H1 (cell line): Measurements from ENCODE around the gene DAPK2. TPM values are rescaled to one million over a fixed set of nuclear protein-coding genes. Genes with fewer than 3 reads are reported as not detected.

Experiments
- CTCF ChIA-PET: fragments of 300-600 bp; sonication (Branson Sonifier 250); formaldehyde crosslinking; loops from one replicate; lab custom pipeline; 2021; ENCODE audit not compliant: partially characterized antibody; lab: Charles Lee
- POLR2A ChIA-PET: fragments of 300-600 bp; sonication (Branson Sonifier 250); formaldehyde crosslinking; loops from one replicate; lab custom pipeline; 2021; ENCODE audit warnings: inconsistent platforms; ENCODE audit not compliant: partially characterized antibody; lab: Charles Lee
- DNase-seq, 2 experiments: peaks; one replicate each; pipeline versions ENCODE4 v3.0.0 to v3.0.0-alpha.2; 2010 to 2022; ENCODE audit warnings: low spot score in 2 of 2, low read depth in 1 of 2, mixed read lengths in 1 of 2
- FAIRE-seq: peaks from 2 replicates; lab custom pipeline; 2011; peaks lifted over from hg19 to GRCh38; lab: Jason Lieb, UNC
- H2AFZ ChIP-seq: 2 replicates; pipeline ENCODE4 v1.8.1; 2012; ENCODE audit warnings: low read length, inconsistent platforms
- H2AK5ac ChIP-seq: 2 replicates; pipeline ENCODE4 v1.6.1; 2013; ENCODE audit warnings: low read depth, low read length
- H2BK120ac ChIP-seq: replicated peaks from 2 replicates; pipeline ENCODE3; 2013; ENCODE audit warnings: low read depth, low read length, inconsistent platforms
- H2BK12ac ChIP-seq: 2 replicates; pipeline ENCODE4 v1.6.1; 2013; ENCODE audit warnings: low read depth, low read length
- H2BK15ac ChIP-seq: 2 replicates; pipeline ENCODE4 v1.6.1; 2013; ENCODE audit warnings: low read length
- H2BK20ac ChIP-seq: 2 replicates; pipeline ENCODE4 v1.6.1; 2013; ENCODE audit warnings: low read length
- H2BK5ac ChIP-seq: 2 replicates; pipeline ENCODE4 v1.6.1; 2013; ENCODE audit warnings: low read depth, low read length
- H3K14ac ChIP-seq: 2 replicates; pipeline ENCODE4 v1.6.1; 2013; ENCODE audit warnings: inconsistent platforms; ENCODE audit not compliant: insufficient read length
- H3K18ac ChIP-seq: 2 replicates; pipeline ENCODE4 v1.6.1; 2013; ENCODE audit warnings: low read length; ENCODE audit errors: extremely low read depth
- H3K23ac ChIP-seq: 2 replicates; pipeline ENCODE4 v1.6.1; 2013; ENCODE audit warnings: inconsistent platforms; ENCODE audit not compliant: insufficient read length
- H3K23me2 ChIP-seq: 2 replicates; pipeline ENCODE4 v1.6.1; 2013; ENCODE audit warnings: low read depth, low read length
- H3K27ac ChIP-seq: 2 replicates; pipeline ENCODE4 v1.6.1; 2011; ENCODE audit warnings: low read depth, low read length, inconsistent platforms
- H3K27me3 ChIP-seq, 4 experiments: replicated peaks in 1 of 4; 1 replicate in 1 of 4; 2 replicates in 3 of 4; pipeline versions ENCODE4 v1.6.1 to v1.8.1; 2011 to 2013; ENCODE audit warnings: low read length in 3 of 4, mild to moderate bottlenecking in 3 of 4, inconsistent platforms in 2 of 4, mixed read lengths in 2 of 4, moderate library complexity in 1 of 4; ENCODE audit not compliant: control insufficient read depth in 3 of 4, insufficient read depth in 3 of 4; ENCODE audit errors: extremely low read depth in 1 of 4
- H3K36me3 ChIP-seq, 4 experiments: 2 replicates each; pipeline versions ENCODE4 v1.6.1 to v1.8.1; 2011 to 2013; ENCODE audit warnings: mild to moderate bottlenecking in 4 of 4, low read length in 3 of 4, moderate library complexity in 2 of 4, control low read depth in 1 of 4, inconsistent platforms in 1 of 4; ENCODE audit not compliant: insufficient read depth in 4 of 4, control insufficient read depth in 2 of 4
- H3K4ac ChIP-seq: replicated peaks from 2 replicates; pipeline ENCODE3; 2013; ENCODE audit warnings: low read length, low read depth, mixed read lengths, inconsistent platforms; ENCODE audit not compliant: insufficient read length
- H3K4me1 ChIP-seq, 4 experiments: replicated peaks in 1 of 4; 1 replicate in 1 of 4; 2 replicates in 3 of 4; pipeline versions ENCODE4 v1.6.1 to v1.8.1; 2011 to 2013; ENCODE audit warnings: low read length in 3 of 4, inconsistent platforms in 2 of 4, mixed read lengths in 1 of 4; ENCODE audit not compliant: insufficient read depth in 4 of 4, control insufficient read depth in 3 of 4
- H3K4me2 ChIP-seq, 2 experiments: 2 replicates each; pipeline versions ENCODE4 v1.6.1 to v1.8.1; 2011 to 2013; ENCODE audit warnings: low read depth in 2 of 2, low read length in 2 of 2, control low read depth in 1 of 2, inconsistent platforms in 1 of 2, mild to moderate bottlenecking in 1 of 2; ENCODE audit not compliant: insufficient read depth in 1 of 2
- H3K4me3 ChIP-seq, 4 experiments: fragments of 200-600, 300-600 bp in 1 of 4; sonication (generic), shearing (Covaris generic), sonication (Bioruptor Twin) in 1 of 4; 2 replicates each; pipeline versions ENCODE4 v1.5.1 to v1.8.1; 2011 to 2016; ENCODE audit warnings: low read length in 4 of 4, low read depth in 3 of 4, control low read depth in 2 of 4, inconsistent platforms in 2 of 4, mild to moderate bottlenecking in 2 of 4, mixed read lengths in 1 of 4, moderate library complexity in 1 of 4; ENCODE audit not compliant: insufficient read depth in 2 of 4; ENCODE audit errors: extremely low read depth in 1 of 4
- H3K56ac ChIP-seq: replicated peaks from 2 replicates; pipeline ENCODE3; 2013; ENCODE audit warnings: low read depth, mild to moderate bottlenecking, mixed read lengths, low read length, inconsistent platforms; ENCODE audit not compliant: insufficient read length
- H3K79me1 ChIP-seq: 2 replicates; pipeline ENCODE4 v1.6.1; 2013; ENCODE audit warnings: low read depth, low read length, control low read depth
- H3K79me2 ChIP-seq, 2 experiments: 2 replicates each; pipeline versions ENCODE4 v1.6.1 to v1.8.1; 2012 to 2013; ENCODE audit warnings: low read length in 2 of 2, mild to moderate bottlenecking in 2 of 2, inconsistent platforms in 1 of 2; ENCODE audit not compliant: insufficient read depth in 2 of 2, control insufficient read depth in 1 of 2
- H3K9ac ChIP-seq, 4 experiments: replicated peaks in 1 of 4; 1 replicate in 1 of 4; 2 replicates in 3 of 4; pipeline versions ENCODE4 v1.6.1 to v1.8.1; 2011 to 2013; ENCODE audit warnings: low read depth in 3 of 4, low read length in 3 of 4, control low read depth in 2 of 4, mild to moderate bottlenecking in 2 of 4, moderate library complexity in 2 of 4, inconsistent platforms in 1 of 4; ENCODE audit errors: extremely low read depth in 1 of 4
- H3K9me3 ChIP-seq, 2 experiments: 2 replicates each; pipeline versions ENCODE4 v1.6.1 to v1.8.1; 2012 to 2013; ENCODE audit warnings: mild to moderate bottlenecking in 2 of 2, moderate library complexity in 2 of 2, control low read depth in 1 of 2, inconsistent platforms in 1 of 2, low read depth in 1 of 2, low read length in 1 of 2, mixed read lengths in 1 of 2; ENCODE audit not compliant: insufficient read depth in 2 of 2
- H4K20me1 ChIP-seq, 2 experiments: replicated peaks in 1 of 2; 2 replicates each; pipeline versions ENCODE3 to v1.8.1; 2011 to 2013; ENCODE audit warnings: inconsistent platforms in 2 of 2, low read length in 2 of 2, mild to moderate bottlenecking in 1 of 2; ENCODE audit not compliant: insufficient read depth in 2 of 2, control insufficient read depth in 1 of 2
- H4K5ac ChIP-seq: 2 replicates; pipeline ENCODE4 v1.6.1; 2013; ENCODE audit warnings: low read length, low read depth, mixed read lengths, inconsistent platforms; ENCODE audit not compliant: insufficient read length
- H4K8ac ChIP-seq: 2 replicates; pipeline ENCODE4 v1.8.0; 2013; ENCODE audit warnings: mild to moderate bottlenecking, moderate library complexity, low read length, inconsistent platforms; ENCODE audit not compliant: insufficient read depth; ENCODE audit errors: extremely low read depth
- H4K91ac ChIP-seq: replicated peaks from 2 replicates; pipeline ENCODE3; 2013; ENCODE audit warnings: low read length, mixed read lengths, inconsistent platforms; ENCODE audit not compliant: insufficient read length
- BCL11A ChIP-seq, 2 experiments: IDR thresholded peaks; one replicate each; pipeline ENCODE4 v1.6.1; 2011; ENCODE audit warnings: low read depth in 2 of 2, low read length in 2 of 2, mild to moderate bottlenecking in 2 of 2
- CBX8 ChIP-seq: fragments of 300-800, 300-1000 bp; sonication (generic); IDR thresholded peaks from 2 replicates; pipeline ENCODE4 v1.7.1; 2016; ENCODE audit warnings: low read depth, low read length, borderline replicate concordance
- CHD1 ChIP-seq: IDR thresholded peaks from 2 replicates; pipeline ENCODE4 v1.6.1; 2012; ENCODE audit warnings: low read depth, low read length, improper control_type of control experiment
- FOSL1 ChIP-seq: IDR thresholded peaks from 2 replicates; pipeline ENCODE4 v1.6.1; 2011; ENCODE audit warnings: mild to moderate bottlenecking, low read depth, low read length, moderate library complexity; ENCODE audit not compliant: insufficient read depth
- KDM1A ChIP-seq: fragments of 200-600, 300-600 bp; sonication (generic); IDR thresholded peaks from 2 replicates; pipeline ENCODE4 v1.7.1; 2016; ENCODE audit warnings: mild to moderate bottlenecking, low read length, borderline replicate concordance
- MAFK ChIP-seq: IDR thresholded peaks from 2 replicates; pipeline ENCODE4 v1.6.1; 2012; ENCODE audit warnings: low read depth, mild to moderate bottlenecking, improper control_type of control experiment, low read length
- RXRA ChIP-seq: IDR thresholded peaks from 2 replicates; pipeline ENCODE4 v1.6.1; 2011; ENCODE audit warnings: low read depth, mild to moderate bottlenecking, low read length, moderate library complexity; ENCODE audit not compliant: insufficient read depth
- SRF ChIP-seq: IDR thresholded peaks from 2 replicates; pipeline ENCODE4 v1.6.1; 2011; ENCODE audit warnings: mild to moderate bottlenecking, low read depth, low read length, moderate library complexity
- ZNF274 ChIP-seq: IDR thresholded peaks from 2 replicates; pipeline ENCODE4 v1.7.0; 2012; ENCODE audit warnings: low read length, borderline replicate concordance; ENCODE audit errors: extremely low read depth
- WGBS, 2 experiments: shearing (Covaris generic) in 1 of 2; methylation state at CpG; one replicate each; pipeline versions ENCODE4 v1.1.6 to v1.1.7; 2013 to 2015; ENCODE audit warnings: low lambda C conversion rate in 2 of 2, mixed read lengths in 2 of 2, inconsistent platforms in 1 of 2, low coverage in 1 of 2, missing lambda C conversion rate in 1 of 2; ENCODE audit not compliant: insufficient replicate concordance in 2 of 2, insufficient coverage in 1 of 2, insufficient read length in 1 of 2; ENCODE audit errors: extremely low coverage in 1 of 2, missing lambda C conversion rate in 1 of 2; 5-methylcytosine and 5-hydroxymethylcytosine counted together
- polyA plus RNA-seq, 7 experiments: library from polyadenylated mRNA; depleted of rRNA in 3 of 7; stranded (reverse) in 5 of 7; unstranded in 2 of 7; fragments of >200 nt in 5 of 7; fragments of 200-250 nt in 2 of 7; gene quantifications; 1 replicate in 5 of 7; 2 replicates in 1 of 7; 4 replicates in 1 of 7; pipeline versions ENCODE4 v1.2.1 to v1.2.3, GENCODE V29; 2011 to 2013; ENCODE audit warnings: missing spikeins in 2 of 7, mixed read lengths in 2 of 7
- total RNA-seq: library from RNA; stranded (reverse); fragmentation: NEBNext Ultra II Directional; extraction: Animal tissue kit (Norgen Biotek cat#: 25700); gene quantifications from 2 replicates; pipeline ENCODE4 v1.2.1, GENCODE V29; 2021

The DAPK2 gene
- total and polyA plus RNA-seq, 2 of the 8 experiments (the other 6 are each of a cell fraction or from before 2014, with no cell fraction given), result 1.8 to 2.9 TPM

DNA sequence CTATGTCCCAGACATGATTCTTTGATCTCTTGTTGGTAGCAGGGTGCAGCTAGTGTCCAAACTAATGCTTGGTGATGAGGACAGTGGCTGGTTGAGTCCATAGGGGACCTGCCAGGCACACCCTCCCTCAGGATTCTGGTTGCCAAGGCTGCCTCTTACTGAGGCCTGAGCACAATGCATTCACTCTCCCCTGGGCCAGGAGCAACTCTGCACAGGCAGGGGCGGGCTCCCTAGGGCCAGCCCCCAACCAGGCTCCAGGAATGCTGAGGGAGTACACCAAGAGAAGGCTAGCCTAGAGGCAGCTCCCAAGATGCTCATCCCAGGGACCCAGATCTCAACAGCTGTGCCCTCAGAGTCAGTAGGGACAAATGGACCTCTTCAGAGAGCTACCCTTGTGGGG, 166.3 kb downstream of the DAPK2 start:
- no peak overlapping the region for H3K4me2 ChIP-seq
- CTCF ChIA-PET, result interaction anchor here (1.2 to 7.3 kb wide), 5 partner anchors 9 to 128 kb away, joined by 3 to 66 read pairs (median 10); no protein-coding TSS in a partner anchor
- 70% methylated on average over 1 of the region's 1 CpG; no CpG with 5 or more reads in 1 of the 2 experiments for WGBS, 2 experiments

More for the DNA sequence above, 166.3 kb downstream of the DAPK2 start:
- Histone ChIP-seq H3K27me3 (no peaks in the 10 kb centered on the region), H3K14ac (no peak overlapping the region), H3K4me3 (no peak overlapping the region), H2BK12ac (no peak overlapping the region), H3K18ac (peak overlapping the region; percentile 0; the same call in 1 of the 2 replicates), H3K4me1 (peaks cover 3 to 19% (median 6%) of the 10 kb centered on the region in 4 experiments), H3K79me2 (no peaks in the 10 kb centered on the region), H4K20me1 (no peaks in the 10 kb centered on the region), H3K23ac (no peak overlapping the region), H3K27ac (no peak overlapping the region), H4K5ac (no peak overlapping the region), H2BK120ac (peak overlapping the region; percentile 19), H2BK15ac (no peak overlapping the region), H4K8ac (peak overlapping the region; percentile 12; the same call in 1 of the 2 replicates), H2AFZ (no peak overlapping the region), H3K79me1 (no peaks in the 10 kb centered on the region), H3K23me2 (no peaks in the 10 kb centered on the region), H2BK20ac (no peak overlapping the region), H3K36me3 (no peaks in the 10 kb centered on the region), H2AK5ac (no peak overlapping the region), H3K4ac (no peak overlapping the region), H3K56ac (no peak overlapping the region), H2BK5ac (no peak overlapping the region), H3K9ac (no peak overlapping the region), H3K9me3 (no peaks in the 10 kb centered on the region), H4K91ac (no peak overlapping the region)
- POLR2A ChIA-PET, result no interaction called here
- TF ChIP-seq CHD1, result no peak
- TF ChIP-seq BCL11A (IDR thresholded peaks at IDR 0.05; ENCODE audit: low read depth in 2 of 2, low read length in 2 of 2), result no peak
- no peak for TF ChIP-seq CBX8
- no peak for TF ChIP-seq SRF
- no peak for TF ChIP-seq KDM1A
- TF ChIP-seq FOSL1, result no peak
- TF ChIP-seq ZNF274, result no peak
- no peak for TF ChIP-seq RXRA
- TF ChIP-seq MAFK, result no peak
- DNase-seq (no peak), FAIRE-seq (no peak)
